ENCODE data around the gene ATPAF2. TPM values are rescaled to one million over a fixed set of nuclear protein-coding genes. Genes with fewer than 3 reads are reported as not detected.

ATPAF2 gene
- polyA plus RNA-seq, 1 donor from 2014 or later = 41.5 TPM

DNA sequence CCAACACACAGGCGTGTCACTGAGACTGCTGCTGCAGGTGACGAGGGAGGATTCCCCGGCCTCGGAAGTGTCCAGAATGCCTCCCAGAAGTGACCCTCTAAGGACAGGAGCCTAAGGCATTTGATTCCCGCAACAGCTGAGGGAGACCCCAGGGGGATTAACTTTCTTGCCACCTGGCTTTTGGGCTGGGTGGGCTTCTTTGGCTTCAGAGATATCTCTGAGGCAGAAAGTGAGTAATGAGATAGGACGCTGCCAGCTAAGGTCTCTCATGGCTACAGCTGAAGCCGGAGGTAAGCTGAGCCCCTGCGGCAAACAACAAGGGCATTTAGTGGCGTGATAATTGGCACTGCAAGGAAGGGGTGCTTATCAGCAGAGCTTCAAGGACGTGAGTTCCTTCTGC lies 49.4 kb downstream of the ATPAF2 start:
- Mint-ChIP-seq H3K36me3 (no peaks in the 10 kb centered on the region), H3K4me1 (peaks cover 0 to 4% (median 0%) of the 10 kb centered on the region in 3 donors)

DNA sequence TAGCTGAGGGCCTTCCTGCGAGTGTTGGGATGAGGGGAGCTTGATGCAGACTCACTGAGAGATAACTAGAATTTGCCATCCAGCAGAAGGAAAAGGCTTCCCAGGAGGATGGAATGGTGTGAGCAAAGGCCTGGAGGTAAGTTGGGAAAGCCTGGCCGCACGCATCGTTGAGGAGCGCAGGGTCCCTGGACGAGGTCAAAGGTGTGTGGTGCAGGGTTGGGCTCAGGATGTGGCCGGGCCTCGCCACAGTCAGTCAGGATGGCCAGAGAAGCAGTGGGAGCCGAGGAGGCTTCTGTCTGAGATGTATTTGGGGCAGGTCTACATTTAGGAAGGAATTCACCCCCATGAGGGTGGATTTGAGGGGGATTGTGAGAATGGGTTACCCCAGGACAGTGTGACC lies 49.9 kb downstream of the ATPAF2 start:
- no peaks in the 10 kb centered on the region for H3K36me3 Mint-ChIP-seq
- no peak overlapping the region for H3K27ac Mint-ChIP-seq
- peaks cover 0 to 4% (median 0%) of the 10 kb centered on the region in 3 donors for H3K4me1 Mint-ChIP-seq
- H3K9me3 Mint-ChIP-seq = no peaks in the 10 kb centered on the region
- H3K4me3 Mint-ChIP-seq = no peak overlapping the region
- H3K27me3 Mint-ChIP-seq = no peaks in the 10 kb centered on the region

More for the DNA sequence above, 49.4 kb downstream of the ATPAF2 start:
- H3K9me3 Mint-ChIP-seq = no peaks in the 10 kb centered on the region
- H3K27me3 Mint-ChIP-seq = no peaks in the 10 kb centered on the region
- H3K27ac Mint-ChIP-seq = no peak overlapping the region
- no peak overlapping the region for H3K4me3 Mint-ChIP-seq

DNA sequence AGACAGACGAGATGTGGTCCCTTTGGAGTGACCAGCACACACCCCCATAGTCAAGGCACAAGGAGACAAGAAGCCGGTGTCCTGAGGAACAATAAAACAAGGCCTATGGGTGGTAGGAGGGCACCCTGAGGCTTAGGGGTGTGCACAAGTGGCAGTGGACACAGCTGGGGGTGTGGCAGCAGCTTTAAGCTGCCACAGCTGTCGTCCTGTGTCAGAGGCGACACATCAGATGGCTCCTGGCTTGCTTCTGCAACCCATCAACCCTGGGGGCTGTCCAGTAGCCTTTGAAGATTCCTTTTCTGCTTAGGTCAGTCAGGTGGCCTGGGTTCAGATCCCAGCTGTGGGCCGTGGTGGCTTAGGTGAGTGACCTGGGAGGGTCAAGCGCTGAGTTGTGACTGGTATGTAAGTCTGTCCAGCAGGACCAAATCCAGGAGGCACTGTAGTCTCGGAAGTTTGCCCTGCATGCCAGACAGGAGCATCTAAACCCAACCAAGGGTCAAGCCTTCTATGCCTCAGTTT lies 50.5 kb downstream of the ATPAF2 start:
- Mint-ChIP-seq H3K27ac (no peak overlapping the region), H3K9me3 (no peaks in the 10 kb centered on the region), H3K4me1 (peaks cover 0 to 4% (median 0%) of the 10 kb centered on the region in 3 donors), H3K4me3 (no peak overlapping the region), H3K27me3 (no peaks in the 10 kb centered on the region), H3K36me3 (no peaks in the 10 kb centered on the region)

DNA sequence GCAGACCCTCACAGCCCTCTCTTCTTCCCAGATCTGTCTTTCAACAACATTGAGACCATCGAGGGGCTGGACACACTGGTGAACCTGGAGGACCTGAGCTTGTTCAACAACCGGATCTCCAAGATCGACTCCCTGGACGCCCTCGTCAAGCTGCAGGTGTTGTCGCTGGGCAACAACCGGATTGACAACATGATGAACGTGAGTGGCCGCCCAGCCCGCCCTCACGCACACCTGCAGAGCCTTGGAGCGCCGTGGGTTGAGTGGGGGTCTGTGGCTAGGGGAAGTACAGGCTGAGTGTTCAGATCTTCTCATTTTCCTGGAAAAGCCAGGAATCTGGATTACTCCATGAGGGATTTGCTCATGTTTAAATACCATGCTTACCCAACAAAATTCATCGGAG lies 51.1 kb downstream of the ATPAF2 start:
- H3K4me1 Mint-ChIP-seq = peaks cover 0 to 4% (median 0%) of the 10 kb centered on the region in 3 donors
- no peaks in the 10 kb centered on the region for H3K36me3 Mint-ChIP-seq
- no peak overlapping the region for H3K27ac Mint-ChIP-seq
- H3K9me3 Mint-ChIP-seq = no peaks in the 10 kb centered on the region
- H3K27me3 Mint-ChIP-seq = no peaks in the 10 kb centered on the region
- H3K4me3 Mint-ChIP-seq = no peak overlapping the region

DNA sequence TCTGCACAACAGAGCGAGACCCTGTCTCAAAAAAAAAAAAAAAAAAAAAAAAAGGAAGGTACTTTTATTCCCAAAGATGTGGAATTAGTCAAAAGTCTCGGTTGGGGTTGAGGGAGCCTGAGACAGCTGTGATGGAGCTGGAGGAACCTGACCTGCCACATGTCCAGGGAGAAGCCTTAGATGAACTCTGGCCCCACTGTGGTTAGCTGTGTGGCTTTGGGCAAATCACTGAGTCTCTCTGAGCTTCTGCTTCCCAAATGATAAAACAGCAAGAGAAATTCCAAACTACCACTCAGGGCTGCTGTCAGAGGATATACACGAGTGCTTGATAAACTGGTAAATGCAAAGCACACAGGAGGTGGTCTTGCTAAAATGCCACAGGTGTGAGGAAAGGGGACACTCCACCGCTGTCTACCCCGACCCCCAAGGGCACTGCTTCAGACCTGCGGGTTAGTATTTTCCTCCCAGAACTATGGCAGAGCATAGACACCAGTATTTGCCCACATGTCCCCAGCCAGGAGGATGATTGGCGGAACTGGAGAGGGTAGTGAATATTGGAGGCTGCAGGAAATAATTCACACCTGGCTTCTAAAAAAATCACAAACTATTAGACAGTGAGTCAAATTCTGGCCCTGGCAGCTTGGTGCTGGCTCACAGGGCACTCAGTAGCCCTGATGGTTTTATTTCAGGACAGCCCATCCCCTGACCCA lies 51.6 kb downstream of the ATPAF2 start:
- no peaks in the 10 kb centered on the region for H3K9me3 Mint-ChIP-seq
- no peaks in the 10 kb centered on the region for H3K36me3 Mint-ChIP-seq
- peaks cover 0 to 2% (median 0%) of the 10 kb centered on the region in 3 donors for H3K4me1 Mint-ChIP-seq
- no peaks in the 10 kb centered on the region for H3K27me3 Mint-ChIP-seq
- no peak overlapping the region for H3K27ac Mint-ChIP-seq
- H3K4me3 Mint-ChIP-seq = no peak overlapping the region

DNA sequence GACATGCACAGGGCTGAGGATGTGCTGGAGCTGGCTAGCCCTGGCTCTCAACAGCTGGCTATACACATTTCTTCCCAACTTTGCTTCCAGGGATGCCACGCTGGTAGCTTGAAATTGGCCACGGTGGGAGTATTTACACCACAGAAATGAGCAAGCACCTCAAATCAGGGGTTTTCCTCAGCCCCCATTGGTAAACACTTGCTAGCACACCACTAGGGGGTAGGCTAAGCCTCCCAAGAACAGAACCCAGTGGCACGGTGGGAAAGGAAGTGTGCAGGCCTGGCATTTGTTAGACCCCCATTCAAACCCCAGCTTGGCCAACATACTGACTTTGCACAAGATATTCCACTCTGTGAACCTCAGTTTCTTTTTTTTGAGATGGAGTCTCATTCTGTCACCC lies 53.4 kb downstream of the ATPAF2 start:
- H3K9me3 Mint-ChIP-seq = no peaks in the 10 kb centered on the region
- H3K27me3 Mint-ChIP-seq = no peaks in the 10 kb centered on the region
- no peak overlapping the region for H3K4me3 Mint-ChIP-seq
- no peak overlapping the region for H3K27ac Mint-ChIP-seq
- peaks cover 0 to 2% (median 0%) of the 10 kb centered on the region in 3 donors for H3K4me1 Mint-ChIP-seq
- no peaks in the 10 kb centered on the region for H3K36me3 Mint-ChIP-seq

DNA sequence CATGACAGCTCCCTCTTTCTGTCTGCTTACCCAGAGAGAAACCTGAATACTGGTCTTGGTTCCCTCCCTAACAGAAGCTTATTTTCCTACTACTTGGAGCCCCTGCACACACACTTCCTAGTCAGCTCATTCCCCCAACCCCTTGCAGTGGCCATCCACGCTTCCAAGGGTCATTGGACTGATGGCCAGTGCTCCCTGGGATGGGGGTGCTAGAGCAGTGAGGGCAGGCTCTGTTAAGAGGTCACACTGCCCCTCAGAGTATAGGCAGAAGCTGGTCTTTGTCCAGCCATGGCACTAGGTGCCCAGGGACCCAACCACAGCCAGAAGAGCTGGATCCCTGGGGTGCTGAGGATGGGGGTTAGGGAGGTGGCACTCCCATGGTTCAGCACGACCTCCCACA lies 53.8 kb downstream of the ATPAF2 start:
- H3K4me1 Mint-ChIP-seq = no peaks in the 10 kb centered on the region
- no peaks in the 10 kb centered on the region for H3K36me3 Mint-ChIP-seq
- H3K27me3 Mint-ChIP-seq = no peaks in the 10 kb centered on the region
- no peak overlapping the region for H3K4me3 Mint-ChIP-seq
- no peaks in the 10 kb centered on the region for H3K9me3 Mint-ChIP-seq
- H3K27ac Mint-ChIP-seq = peak overlapping the region in 1 of 3 donors; percentile 53

DNA sequence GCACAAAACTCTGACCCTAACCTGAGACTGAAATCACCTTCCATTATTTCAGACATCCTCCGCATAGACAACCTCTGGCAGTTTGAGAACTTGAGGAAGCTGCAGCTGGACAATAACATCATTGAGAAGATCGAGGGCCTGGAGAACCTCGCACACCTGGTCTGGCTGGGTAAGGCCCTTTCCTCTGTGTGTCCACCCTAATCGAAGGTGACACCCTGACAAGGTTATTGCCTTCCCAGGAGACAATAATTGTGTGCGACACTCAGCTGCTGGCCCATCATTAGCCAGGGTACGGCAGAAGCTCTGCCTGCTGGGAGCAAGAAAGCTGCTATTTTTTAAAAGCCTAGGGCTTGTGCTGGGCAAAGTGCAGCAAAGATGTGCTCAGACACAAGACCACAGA lies 55.2 kb downstream of the ATPAF2 start:
- H3K9me3 Mint-ChIP-seq = no peaks in the 10 kb centered on the region
- no peaks in the 10 kb centered on the region for H3K36me3 Mint-ChIP-seq
- H3K4me1 Mint-ChIP-seq = peaks cover 2 to 4% (median 3%) of the 10 kb centered on the region in 3 donors
- H3K4me3 Mint-ChIP-seq = no peak overlapping the region
- H3K27ac Mint-ChIP-seq = peak overlapping the region in 1 of 3 donors; percentile 8
- H3K27me3 Mint-ChIP-seq = peaks cover 1% of the 10 kb centered on the region

DNA sequence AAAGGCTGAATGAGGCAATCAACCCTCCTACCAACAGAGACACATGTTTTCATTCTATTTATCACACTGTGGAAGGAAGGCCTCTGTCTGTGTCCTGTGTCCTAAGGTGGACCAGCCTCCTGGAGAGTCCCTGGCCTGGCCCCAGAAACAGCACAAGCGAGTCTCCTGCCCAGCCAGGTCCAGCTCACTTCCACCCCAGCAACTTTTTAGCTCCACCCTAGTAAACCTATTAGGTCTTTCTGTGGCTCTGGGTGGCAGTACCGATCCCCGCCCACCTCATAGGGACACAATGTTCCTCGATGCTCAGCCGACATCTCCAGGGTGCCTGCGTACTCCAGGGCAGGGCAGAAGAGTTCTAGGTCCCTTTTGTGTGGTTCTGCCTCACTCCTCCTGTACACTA lies 55.6 kb downstream of the ATPAF2 start:
- no peaks in the 10 kb centered on the region for H3K36me3 Mint-ChIP-seq
- H3K27me3 Mint-ChIP-seq = peaks cover 2% of the 10 kb centered on the region
- no peak overlapping the region for H3K4me3 Mint-ChIP-seq
- no peaks in the 10 kb centered on the region for H3K9me3 Mint-ChIP-seq
- peaks cover 3 to 6% (median 4%) of the 10 kb centered on the region in 3 donors for H3K4me1 Mint-ChIP-seq
- H3K27ac Mint-ChIP-seq = peak overlapping the region in 1 of 3 donors; percentile 8

DNA sequence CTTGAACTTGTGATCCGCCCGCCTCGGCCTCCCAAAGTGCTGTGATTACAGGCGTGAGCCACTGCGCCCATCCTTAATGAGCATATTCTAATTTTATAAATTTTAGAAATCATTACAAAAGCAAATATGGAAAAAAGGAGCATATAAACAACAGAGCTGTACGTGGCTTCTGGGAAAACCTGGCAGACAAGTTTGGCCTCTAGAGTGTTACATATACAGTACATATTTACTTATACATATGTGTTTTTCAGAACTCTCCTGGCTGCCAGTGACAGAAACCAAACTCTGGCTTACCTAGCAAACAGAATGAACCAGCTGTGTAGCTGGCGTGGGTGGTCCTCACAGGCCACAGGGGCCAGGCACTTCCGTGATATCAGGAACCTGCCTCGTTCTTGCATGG lies 56.2 kb downstream of the ATPAF2 start:
- H3K36me3 Mint-ChIP-seq = no peaks in the 10 kb centered on the region
- H3K27ac Mint-ChIP-seq = no peak overlapping the region
- H3K4me3 Mint-ChIP-seq = no peak overlapping the region
- no peaks in the 10 kb centered on the region for H3K9me3 Mint-ChIP-seq
- peaks cover 3 to 6% (median 4%) of the 10 kb centered on the region in 3 donors for H3K4me1 Mint-ChIP-seq
- H3K27me3 Mint-ChIP-seq = peaks cover 2% of the 10 kb centered on the region

DNA sequence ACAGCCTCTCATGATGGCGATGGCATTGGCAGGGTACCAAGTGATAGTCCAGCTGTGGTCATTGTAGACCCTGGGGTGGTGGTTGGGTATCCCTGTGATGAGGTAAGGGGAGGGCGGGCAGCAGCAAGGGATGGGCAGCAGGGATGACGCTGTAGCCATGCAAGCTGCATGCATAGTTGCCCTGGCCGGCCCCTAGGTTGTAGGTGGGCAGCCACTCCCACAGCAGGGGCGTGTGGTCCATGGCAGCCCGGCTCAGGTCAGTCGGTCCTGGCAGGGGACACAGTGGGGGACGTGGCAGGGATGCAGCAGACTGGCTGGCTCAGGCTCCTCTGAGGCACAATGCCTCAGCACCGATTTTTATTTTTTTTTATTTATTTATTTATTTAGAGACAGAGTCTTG lies 57.6 kb downstream of the ATPAF2 start:
- Mint-ChIP-seq H3K27me3 (peaks cover 2% of the 10 kb centered on the region), H3K36me3 (no peaks in the 10 kb centered on the region), H3K9me3 (no peaks in the 10 kb centered on the region), H3K27ac (no peak overlapping the region), H3K4me3 (no peak overlapping the region), H3K4me1 (peaks cover 3 to 6% (median 4%) of the 10 kb centered on the region in 3 donors)

DNA sequence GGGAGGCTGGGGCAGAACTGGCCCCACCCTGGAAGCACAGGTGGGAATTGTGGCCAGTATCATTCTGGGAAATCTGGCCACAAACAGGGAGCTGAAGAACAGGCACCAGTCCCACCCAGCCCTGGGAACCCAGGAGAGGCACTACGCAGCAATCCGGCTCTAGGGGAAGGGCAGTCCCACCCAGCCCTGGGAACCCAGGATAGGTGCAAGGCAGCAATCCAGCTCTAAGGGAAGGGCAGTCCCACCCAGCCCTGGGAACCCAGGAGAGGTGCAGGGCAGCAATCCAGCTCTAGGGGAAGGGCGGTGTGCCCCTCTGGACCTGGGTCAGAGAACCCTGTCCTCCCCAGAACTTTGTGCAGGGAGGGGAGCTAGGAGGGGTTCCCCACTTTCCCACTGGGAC lies 59.2 kb downstream of the ATPAF2 start:
- no peaks in the 10 kb centered on the region for H3K36me3 Mint-ChIP-seq
- H3K27me3 Mint-ChIP-seq = peaks cover 2% of the 10 kb centered on the region
- no peaks in the 10 kb centered on the region for H3K9me3 Mint-ChIP-seq
- no peak overlapping the region for H3K4me3 Mint-ChIP-seq
- H3K4me1 Mint-ChIP-seq = peaks cover 3 to 6% (median 4%) of the 10 kb centered on the region in 3 donors
- H3K27ac Mint-ChIP-seq = no peak overlapping the region

DNA sequence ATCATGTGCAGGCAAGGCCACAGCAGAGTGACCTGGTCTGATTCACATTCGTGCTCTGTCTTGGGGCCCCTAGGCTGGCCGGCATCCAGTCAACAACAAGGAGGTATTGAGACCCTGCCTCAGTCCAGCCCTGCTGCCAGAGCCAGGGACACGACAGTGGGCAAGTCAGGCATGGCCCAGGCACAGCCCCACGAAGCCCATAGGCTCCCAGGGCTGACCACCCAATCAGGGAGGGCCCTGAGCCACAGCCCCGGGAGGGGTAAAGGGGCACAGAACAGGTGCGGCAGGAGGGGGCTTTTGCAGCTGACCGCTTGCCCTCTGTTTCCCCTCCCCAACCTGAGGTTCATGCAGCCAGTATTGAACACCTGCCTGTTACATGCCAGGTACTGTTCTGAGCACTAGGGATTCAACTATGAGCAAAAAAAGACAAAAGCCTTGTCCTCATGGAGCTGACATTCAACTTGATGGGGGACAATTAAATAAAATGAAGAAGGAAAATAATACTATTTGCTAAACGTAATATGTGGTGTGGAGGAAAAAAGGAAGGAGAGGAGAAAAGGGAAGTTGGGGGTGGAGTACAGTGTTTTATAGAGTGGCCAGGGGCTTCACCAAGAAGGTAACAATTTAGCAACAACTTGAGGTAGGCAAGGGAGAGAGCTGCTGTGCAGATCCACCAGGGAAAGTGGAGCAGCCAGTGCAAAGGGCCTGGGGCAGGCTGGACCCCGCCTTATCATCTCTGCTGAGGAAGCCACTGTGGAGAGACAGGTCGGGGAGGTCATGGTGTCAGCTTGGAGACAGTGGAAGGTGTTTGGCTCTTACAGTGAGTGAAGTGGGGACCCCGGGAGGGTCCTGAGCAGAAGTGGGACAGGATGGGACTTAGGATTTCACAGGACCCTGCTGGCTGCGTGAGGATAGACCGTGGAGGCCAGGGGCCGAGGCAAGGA lies 60.2 kb downstream of the ATPAF2 start:
- Mint-ChIP-seq H3K27me3 (peaks cover 2% of the 10 kb centered on the region), H3K4me3 (no peak overlapping the region), H3K9me3 (no peaks in the 10 kb centered on the region), H3K27ac (no peak overlapping the region), H3K36me3 (no peaks in the 10 kb centered on the region), H3K4me1 (peaks cover 3 to 6% (median 4%) of the 10 kb centered on the region in 3 donors)

DNA sequence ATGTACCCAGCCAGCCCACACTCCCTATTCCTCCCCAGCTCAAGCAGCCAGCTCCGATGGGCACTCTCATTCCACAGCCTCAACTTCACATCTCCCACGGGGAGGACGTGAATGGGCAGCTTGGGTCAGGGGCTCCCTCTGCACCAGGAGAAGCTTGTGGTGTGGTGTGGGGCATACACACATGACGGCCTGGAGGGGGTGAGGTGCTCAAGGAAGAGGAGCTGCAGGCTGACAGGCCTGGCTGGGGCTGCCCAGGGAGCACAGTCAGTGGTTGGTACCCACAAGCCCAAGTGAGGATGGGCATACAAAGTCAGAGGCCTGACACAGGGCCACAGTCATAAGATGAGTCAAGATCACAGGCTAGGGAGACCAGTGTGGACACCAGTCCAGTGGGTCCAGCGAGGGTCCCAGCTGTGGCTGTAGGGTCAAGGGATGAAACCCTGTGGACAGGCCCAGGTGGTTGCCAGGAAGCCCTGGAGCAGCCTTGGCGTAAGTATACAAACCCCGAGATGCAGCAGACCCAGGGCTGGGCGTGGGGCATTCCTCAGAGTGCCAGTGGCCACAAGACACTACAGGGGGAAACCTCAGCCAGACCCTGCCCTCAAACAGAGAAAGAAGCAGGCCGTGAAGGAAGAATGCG lies 61.9 kb downstream of the ATPAF2 start:
- Mint-ChIP-seq H3K27me3 (peaks cover 2% of the 10 kb centered on the region), H3K27ac (peak overlapping the region in 1 of 3 donors; percentile 28), H3K4me3 (no peak overlapping the region), H3K36me3 (no peaks in the 10 kb centered on the region), H3K4me1 (peaks cover 9 to 12% (median 11%) of the 10 kb centered on the region in 3 donors), H3K9me3 (no peaks in the 10 kb centered on the region)

DNA sequence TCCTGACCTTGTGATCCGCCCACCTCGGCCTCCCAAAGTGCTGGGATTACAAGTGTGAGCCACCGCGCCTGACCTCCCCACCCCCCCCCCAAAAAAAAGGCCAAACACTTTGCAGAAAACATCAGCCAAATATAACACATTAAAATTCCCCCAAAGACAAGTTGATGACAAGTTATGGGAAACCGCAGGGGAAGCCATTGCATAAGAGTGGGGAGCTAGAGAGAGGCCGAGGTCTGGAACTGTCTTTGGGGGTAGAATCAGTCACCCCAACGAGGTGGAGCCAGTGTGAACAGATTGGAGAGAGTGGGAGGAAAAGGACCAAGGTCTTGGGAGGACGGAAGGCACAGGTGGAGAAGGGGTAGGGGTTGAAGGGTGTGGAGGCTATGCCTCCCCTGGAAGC lies 63.5 kb downstream of the ATPAF2 start:
- Mint-ChIP-seq H3K27me3 (peaks cover 2% of the 10 kb centered on the region), H3K9me3 (no peaks in the 10 kb centered on the region), H3K27ac (no peak overlapping the region), H3K4me1 (peaks cover 12 to 21% (median 15%) of the 10 kb centered on the region in 3 donors), H3K36me3 (no peaks in the 10 kb centered on the region), H3K4me3 (no peak overlapping the region)
